Cortex of kidney (tissue), 1 donor: ENCODE data around the gene NT5C2.

Experiments used
- DNase-seq: peaks from one replicate; lab custom pipeline; 2025; lab: John Stamatoyannopoulos, UW

The NT5C2 gene

GRCh38 chr10:103058034-103058433 is 135.0 kb downstream of the NT5C2 start:
- DNase-seq = no peak

- no peak for DNase-seq
Measured at GRCh38 chr10:103055105-103055504, 138.0 kb downstream of the NT5C2 start.

GRCh38 chr10:103054621-103055020 is 138.5 kb downstream of the NT5C2 start:
- DNase-seq = no peak

- DNase-seq = no peak
Measured at GRCh38 chr10:103053659-103054581, 139.2 kb downstream of the NT5C2 start.

GRCh38 chr10:103049237-103049636 is 143.8 kb downstream of the NT5C2 start:
- DNase-seq = no peak

- DNase-seq = no peak
Measured at GRCh38 chr10:103047381-103047780, 145.7 kb downstream of the NT5C2 start.

DNA sequence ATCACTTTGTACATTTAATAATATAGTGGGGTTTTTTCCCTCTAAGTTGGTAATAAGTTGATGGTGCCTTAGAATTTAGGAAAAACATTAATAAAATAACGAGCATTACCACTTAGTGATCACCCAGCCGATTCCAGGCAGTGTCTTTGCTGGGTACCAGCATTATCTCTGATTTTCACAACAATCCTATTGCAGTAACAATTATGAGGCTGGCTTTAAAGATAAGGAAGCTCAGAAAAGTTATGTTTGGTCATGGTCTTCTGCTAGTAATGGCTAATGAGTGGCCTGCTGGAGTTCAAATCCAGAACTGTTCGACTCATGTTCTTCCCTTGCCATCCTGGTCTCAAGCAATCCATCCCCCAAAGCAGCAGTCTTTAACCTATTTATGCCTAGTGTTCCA is 147.1 kb downstream of the NT5C2 start:
- no peak for DNase-seq

DNA sequence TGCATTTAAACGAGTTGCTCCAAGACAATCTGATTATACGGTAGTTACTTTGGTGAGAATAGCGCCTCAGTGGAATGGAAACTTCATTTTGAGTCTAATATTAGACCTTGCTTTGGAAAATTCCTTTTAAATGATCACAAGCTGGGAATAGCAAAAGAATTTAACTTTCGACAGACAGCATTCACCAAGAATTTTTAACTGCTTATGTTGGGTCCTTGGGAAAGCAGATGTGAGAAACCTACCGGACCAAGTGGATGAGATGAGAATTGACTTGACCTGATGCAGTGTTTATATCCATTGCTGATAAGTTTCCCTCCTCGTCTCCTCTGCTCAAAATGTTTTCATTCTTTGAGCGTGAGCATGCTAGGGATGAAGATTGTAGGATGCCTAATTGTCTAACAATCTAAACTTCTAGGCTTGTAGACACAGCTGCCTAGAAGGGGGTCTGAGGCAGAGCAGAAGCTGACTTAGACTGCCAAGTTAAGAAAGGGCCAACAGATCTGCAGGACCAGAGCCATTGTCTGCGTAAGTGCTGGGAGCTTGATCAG is 148.1 kb downstream of the NT5C2 start:
- no peak for DNase-seq

- no peak for DNase-seq
Measured at GRCh38 chr10:103042908-103043307, 150.2 kb downstream of the NT5C2 start.

DNA sequence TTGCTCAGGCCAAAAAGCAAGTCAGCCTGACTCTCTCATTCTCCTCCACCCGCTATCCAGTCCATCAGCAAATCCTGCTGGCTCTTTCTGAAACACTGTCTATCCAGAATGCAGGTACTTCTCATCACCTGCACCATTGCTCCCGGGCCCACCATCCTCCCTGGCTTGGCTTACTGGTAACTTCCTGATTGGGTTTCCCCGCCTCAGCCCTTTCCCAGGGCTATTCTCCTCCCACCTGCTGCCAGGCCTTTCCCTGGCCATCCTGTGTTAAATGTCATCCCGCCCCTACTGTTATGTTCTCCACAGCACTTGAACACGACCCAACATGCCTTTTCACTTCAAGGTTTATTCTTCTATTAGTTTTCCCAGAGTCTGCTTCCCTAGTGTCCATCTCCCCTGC is 150.9 kb downstream of the NT5C2 start:
- DNase-seq = no peak

GRCh38 chr10:103041391-103041790 is 151.7 kb downstream of the NT5C2 start:
- no peak for DNase-seq

- no peak for DNase-seq
Measured at GRCh38 chr10:103040418-103040817, 152.7 kb downstream of the NT5C2 start.

GRCh38 chr10:103038570-103038969 is 154.5 kb downstream of the NT5C2 start:
- DNase-seq = no peak
